HAP-1 (cell line): Measurements from ENCODE around the gene HOMER2.
"Not testable (repeated sequence)": the region's sequence is repeated elsewhere in the genome, so short reads cannot be mapped to it uniquely, and the experiment has no call there.

Experiments
- DNase-seq, 2 experiments: peaks; one replicate each; pipeline ENCODE4 v3.0.0-alpha.2; 2016 to 2020; ENCODE audit warnings: low spot score in 2 of 2
- H3K27me3 ChIP-seq: fragments of 250-450 bp; sonication (Bioruptor Pico); 2 replicates; pipeline ENCODE4 v1.5.1; 2020; ENCODE audit warnings: low read depth, mild to moderate bottlenecking, moderate library complexity
- H3K36me3 ChIP-seq: fragments of 250-450 bp; sonication (Bioruptor Pico); replicated peaks from 2 replicates; pipeline ENCODE4 v1.5.1; 2020; ENCODE audit warnings: mild to moderate bottlenecking
- H3K4me1 ChIP-seq: fragments of 250-450 bp; sonication (Bioruptor Pico); 2 replicates; pipeline ENCODE4 v1.5.1; 2020; ENCODE audit warnings: mild to moderate bottlenecking
- H3K4me3 ChIP-seq: fragments of 250-450 bp; sonication (Bioruptor Pico); 2 replicates; pipeline ENCODE4 v1.5.1; 2020; ENCODE audit warnings: mild to moderate bottlenecking, moderate library complexity
- H3K9me3 ChIP-seq: fragments of 250-450 bp; sonication (Bioruptor Pico); 2 replicates; pipeline ENCODE4 v1.5.1; 2020; ENCODE audit warnings: mild to moderate bottlenecking, moderate library complexity
- in situ Hi-C: fragments of 300-500 bp; cut with MboI; formaldehyde crosslinking; loops from 3 replicates; pipeline ENCODE4 v1.14.3; 2020; ENCODE audit warnings: low sequenced_read_pairs, inconsistent platforms, mixed read lengths

The HOMER2 gene

DNA sequence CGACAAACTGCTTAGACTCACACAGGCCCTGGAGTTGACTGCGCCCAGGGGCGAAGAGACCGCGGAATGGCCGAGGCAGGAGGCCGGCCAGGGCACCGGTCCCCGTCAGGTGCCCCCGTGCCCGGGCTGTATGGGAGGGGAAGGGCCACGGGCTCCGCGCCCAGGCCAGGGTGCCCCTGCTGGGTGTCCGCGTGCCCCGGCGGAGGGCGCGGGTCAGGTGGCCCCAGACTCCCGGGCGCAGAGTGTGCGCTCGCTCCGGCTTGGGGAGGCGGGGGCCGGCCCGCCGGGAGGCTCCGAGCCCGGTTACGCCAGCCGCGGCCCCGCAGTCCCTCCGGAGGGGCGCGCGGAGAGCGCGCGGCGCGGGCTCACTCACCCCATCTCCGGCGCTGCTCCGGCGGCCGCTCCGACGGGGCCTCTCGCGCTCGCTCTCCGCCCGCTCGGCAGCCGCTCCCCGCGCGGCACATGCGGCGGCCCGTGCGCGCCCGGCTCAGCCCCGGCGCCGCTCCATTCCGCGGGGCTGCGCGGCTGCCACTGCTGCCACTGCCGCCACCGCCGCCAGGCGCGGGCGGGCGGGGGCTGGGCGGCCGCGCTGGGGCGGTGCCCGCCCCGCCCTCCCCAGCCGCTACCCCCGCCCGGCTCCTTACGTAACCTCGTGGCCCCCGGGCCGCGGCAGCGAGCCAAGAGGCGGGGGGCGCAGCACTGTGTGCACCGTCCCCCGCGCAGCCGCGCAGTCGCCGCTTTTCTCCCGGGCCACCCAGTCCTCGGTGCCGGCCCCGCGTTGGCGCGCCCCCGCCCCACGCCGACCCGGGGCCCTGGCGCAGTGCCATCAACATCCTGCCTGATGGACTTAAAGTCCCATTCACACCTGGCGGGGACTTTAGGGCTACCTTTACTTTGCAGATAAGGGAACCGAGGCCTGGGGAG lies at the start of gene HOMER2:
HOMER2 (minus strand) TSS at position 563 of the 924 bp plus-strand sequence; CDS start at position 378, 185 bp downstream.
- Histone ChIP-seq H3K4me1 (peaks cover 19% of the 10 kb centered on the region), H3K27me3 (no peaks in the 10 kb centered on the region), H3K9me3 (no peaks in the 10 kb centered on the region), H3K4me3 (peak within 1 kb of the TSS; percentile 55), H3K36me3 (no peaks in the 10 kb centered on the region)
- peak; percentile 58 to 83 for DNase-seq
- in situ Hi-C loops: no loop called here

DNA sequence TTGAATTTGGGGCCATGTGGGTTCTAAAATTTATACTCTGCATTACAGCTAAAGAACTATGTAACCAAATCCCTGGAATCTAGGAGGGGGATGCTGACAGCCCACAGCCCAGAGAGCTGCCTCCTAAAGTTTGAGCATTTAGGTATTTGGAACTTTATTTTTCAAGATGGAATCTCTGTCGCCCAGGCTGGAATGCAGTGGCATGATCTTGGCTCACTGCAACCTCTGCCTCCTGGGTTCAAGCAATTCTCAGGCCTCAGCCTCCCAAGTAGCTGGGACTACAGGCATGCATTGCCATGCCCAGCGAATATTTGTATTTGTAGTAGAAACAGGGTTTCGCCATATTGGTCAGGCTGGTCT lies 48.1 kb upstream of the HOMER2 start:
- not testable (repeated sequence) for DNase-seq, H3K27me3 ChIP-seq, H3K9me3 ChIP-seq, H3K4me1 ChIP-seq, H3K4me3 ChIP-seq
- in situ Hi-C loops: loop anchor here (10.0 kb wide), 1 partner anchor 466 kb away; no protein-coding TSS in a partner anchor
- H3K36me3 ChIP-seq: peaks cover 16% of the 10 kb centered on the region

DNA sequence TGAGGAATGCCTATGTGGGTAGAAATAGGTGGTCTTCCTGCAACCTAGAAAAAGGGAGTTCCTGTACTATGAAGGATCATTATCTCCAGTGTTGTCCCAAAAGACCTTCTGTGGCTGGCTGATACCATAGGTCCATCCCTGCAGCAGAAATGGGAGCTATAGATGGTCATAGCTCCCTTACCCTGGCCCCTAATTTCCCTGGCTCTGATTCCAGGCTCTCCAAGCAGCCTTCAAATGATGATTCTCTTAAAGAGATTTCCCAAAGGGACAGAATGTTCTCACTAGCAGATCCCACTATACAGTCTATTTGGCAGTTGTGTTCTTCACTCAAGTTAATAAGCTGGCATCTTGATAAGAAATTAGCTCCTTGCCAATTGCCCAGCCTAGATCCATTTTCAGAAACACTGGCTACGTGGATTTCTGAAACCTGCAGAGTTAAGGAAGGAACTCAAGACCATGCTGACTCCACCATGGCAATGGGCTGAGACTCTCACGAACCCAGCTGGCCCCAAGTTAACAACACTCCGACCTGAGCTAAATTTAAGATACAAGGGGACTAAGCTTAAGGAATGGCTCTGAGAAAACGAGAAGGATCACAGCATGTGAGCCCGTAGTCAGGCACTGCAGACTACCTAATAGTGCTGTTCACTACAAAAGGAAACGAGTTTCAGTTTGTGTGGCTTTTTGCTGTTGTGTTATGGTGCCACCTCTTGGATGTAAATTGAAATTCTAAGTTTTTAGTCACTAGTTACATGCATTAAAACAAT lies 47.6 kb upstream of the HOMER2 start:
- peak; percentile 54 to 83 for DNase-seq
- in situ Hi-C loops: loop anchor here (10.0 kb wide), 1 partner anchor 465 kb away; no protein-coding TSS in a partner anchor
- Histone ChIP-seq H3K9me3 (no peaks in the 10 kb centered on the region), H3K36me3 (peaks cover 10% of the 10 kb centered on the region), H3K4me3 (no peak overlapping the region), H3K27me3 (no peaks in the 10 kb centered on the region), H3K4me1 (no peaks in the 10 kb centered on the region)

DNA sequence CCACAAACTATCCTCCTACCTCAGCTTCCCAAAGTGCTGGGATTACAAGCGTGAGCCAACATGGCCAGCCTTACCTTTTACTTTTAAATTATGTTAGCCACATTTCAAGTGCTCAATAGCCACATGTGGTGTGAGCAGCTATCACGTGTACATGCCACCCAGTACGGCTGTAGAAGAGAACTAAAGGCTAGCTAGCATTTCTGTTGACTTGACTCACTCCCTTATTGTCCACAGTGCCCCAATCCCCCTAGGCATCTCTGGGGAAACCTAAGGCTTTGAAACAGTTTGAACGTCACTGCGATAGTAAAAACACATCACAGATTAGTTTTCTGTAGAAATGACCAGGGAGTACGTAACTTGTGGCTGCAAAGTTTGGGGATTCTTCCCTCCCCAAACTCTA lies 46.9 kb upstream of the HOMER2 start:
- in situ Hi-C loops: no loop called here
- no peak for DNase-seq
- Histone ChIP-seq H3K4me1 (no peaks in the 10 kb centered on the region), H3K36me3 (peaks cover 5% of the 10 kb centered on the region), H3K27me3 (no peaks in the 10 kb centered on the region), H3K9me3 (no peaks in the 10 kb centered on the region), H3K4me3 (no peak overlapping the region)

DNA sequence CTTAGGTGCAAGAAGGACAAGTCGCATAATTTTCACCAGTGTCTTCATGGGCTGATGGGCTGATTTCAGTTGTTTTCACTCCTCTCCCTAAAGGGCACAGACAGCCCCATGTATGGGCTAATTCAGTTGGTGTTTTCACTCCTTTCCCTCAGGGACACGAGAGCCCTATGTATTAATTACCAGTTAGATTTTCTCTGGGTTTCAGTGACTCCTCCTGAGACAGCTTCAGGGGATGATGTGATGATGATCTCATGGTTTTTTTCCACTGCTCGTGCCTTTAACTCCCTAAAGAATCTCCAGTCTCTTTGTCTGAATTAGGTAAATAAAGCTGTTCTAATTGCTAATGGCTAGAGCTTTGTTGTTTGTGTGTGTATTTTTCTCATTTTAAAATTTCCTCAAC lies 43.4 kb upstream of the HOMER2 start:
- no peak for DNase-seq
- in situ Hi-C loops: no loop called here
- H3K9me3 ChIP-seq: no peaks in the 10 kb centered on the region

DNA sequence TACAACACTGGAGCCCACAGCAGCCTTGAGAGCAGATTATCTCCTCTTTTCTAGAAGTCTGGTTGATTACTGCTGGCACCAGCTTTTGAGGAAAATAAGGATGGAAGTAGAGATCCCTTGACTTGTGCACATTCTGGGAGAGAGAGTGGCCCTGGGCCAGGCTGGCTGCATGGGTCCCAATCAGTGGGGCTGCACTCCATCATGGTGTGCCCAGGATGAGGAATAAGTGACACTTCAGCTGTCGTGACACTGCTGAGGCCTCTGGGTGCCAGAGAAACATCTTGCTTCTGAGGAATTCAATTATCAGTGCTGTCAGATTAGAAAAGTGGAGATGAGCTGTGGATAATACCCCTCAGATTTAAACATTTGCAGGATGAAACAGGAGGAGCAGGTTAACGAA lies 42.6 kb upstream of the HOMER2 start:
- Histone ChIP-seq H3K9me3 (no peaks in the 10 kb centered on the region), H3K4me1 (no peaks in the 10 kb centered on the region), H3K4me3 (no peak overlapping the region), H3K36me3 (peaks cover 6% of the 10 kb centered on the region), H3K27me3 (no peaks in the 10 kb centered on the region)
- no peak for DNase-seq
- in situ Hi-C loops: no loop called here

More for the DNA sequence above, 43.4 kb upstream of the HOMER2 start:
- no peak overlapping the region for H3K4me3 ChIP-seq
- peaks cover under 1% of the 10 kb centered on the region; the same call in 1 of the 2 replicates for H3K36me3 ChIP-seq
- H3K4me1 ChIP-seq: no peaks in the 10 kb centered on the region
- H3K27me3 ChIP-seq: no peaks in the 10 kb centered on the region

DNA sequence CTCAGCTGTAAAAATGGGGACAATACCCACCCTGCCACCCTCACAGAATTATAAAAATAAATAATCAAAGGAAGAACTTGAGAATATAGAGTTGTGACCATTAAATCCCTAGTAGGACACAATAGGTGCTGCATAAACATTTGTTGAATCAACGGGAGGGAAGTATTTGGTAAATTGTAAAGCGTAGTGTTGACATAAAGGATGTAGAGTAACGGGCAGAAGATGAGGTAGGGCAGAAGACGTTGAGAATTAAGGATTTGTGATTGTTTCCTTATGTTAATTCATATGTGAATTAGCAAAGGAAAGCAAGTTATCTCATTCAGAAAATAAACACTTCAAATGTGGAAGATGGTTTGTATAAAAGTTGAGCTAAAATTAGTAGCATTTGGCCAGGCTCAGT lies 40.6 kb upstream of the HOMER2 start:
- Histone ChIP-seq H3K9me3 (no peaks in the 10 kb centered on the region), H3K4me3 (no peak overlapping the region), H3K4me1 (no peaks in the 10 kb centered on the region), H3K27me3 (no peaks in the 10 kb centered on the region), H3K36me3 (peaks cover 16% of the 10 kb centered on the region)
- in situ Hi-C loops: no loop called here
- DNase-seq: no peak

DNA sequence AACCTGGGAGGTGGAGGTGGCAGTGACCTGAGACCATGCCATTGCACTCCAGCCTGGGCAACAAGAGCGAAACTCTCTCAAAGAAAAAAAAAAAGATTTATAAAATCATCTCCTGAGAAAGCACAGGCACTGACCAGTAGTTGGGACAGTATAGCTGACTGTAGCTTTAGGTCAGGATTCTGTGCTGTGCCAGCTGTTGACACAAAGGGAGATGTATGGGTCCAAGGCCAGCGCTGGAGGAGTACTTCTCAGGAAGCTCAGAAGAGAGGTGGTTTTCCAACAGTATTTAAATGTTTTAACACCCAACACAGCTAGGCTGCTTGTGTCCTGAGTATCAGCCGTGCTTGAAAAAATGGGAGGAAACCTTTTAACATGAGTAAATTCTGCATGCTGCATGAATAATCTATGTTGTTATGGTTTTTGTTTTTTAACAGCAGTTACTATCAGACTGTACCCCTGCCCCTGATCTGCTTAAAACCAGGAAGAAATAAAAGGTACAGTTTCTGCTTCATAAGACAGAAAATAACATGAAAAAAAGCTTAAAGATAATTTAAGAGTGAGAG lies 40.0 kb upstream of the HOMER2 start:
- in situ Hi-C loops: no loop called here
- H3K4me3 ChIP-seq: no peak overlapping the region
- DNase-seq: no peak
- H3K4me1 ChIP-seq: no peaks in the 10 kb centered on the region
- H3K27me3 ChIP-seq: no peaks in the 10 kb centered on the region
- no peaks in the 10 kb centered on the region for H3K9me3 ChIP-seq
- H3K36me3 ChIP-seq: peaks cover 20% of the 10 kb centered on the region

DNA sequence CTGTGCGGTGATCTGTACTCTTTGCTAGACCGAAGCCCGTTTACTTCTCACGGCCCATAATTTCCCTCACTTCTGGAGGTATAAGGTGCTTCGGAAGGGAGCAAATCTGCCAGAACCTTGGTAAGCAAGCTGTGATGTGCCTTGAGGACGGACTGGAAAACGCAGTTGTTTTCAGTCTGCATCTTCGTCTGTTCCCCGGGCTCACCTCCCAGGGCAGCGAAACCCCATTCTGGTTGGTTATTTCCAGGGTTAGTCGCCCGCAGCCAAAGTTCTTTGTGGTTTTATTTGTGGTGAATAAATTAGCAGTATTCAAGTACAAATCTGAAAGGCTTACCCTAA lies 33.9 kb upstream of the HOMER2 start:
- peak in 1 of 2 experiments; percentile 36 for DNase-seq
- H3K4me3 ChIP-seq: peak overlapping the region; percentile 93
- H3K27me3 ChIP-seq: no peaks in the 10 kb centered on the region
- H3K36me3 ChIP-seq: peaks cover 24% of the 10 kb centered on the region
- in situ Hi-C loops: no loop called here
- no peaks in the 10 kb centered on the region for H3K9me3 ChIP-seq
- H3K4me1 ChIP-seq: peaks cover 16% of the 10 kb centered on the region

DNA sequence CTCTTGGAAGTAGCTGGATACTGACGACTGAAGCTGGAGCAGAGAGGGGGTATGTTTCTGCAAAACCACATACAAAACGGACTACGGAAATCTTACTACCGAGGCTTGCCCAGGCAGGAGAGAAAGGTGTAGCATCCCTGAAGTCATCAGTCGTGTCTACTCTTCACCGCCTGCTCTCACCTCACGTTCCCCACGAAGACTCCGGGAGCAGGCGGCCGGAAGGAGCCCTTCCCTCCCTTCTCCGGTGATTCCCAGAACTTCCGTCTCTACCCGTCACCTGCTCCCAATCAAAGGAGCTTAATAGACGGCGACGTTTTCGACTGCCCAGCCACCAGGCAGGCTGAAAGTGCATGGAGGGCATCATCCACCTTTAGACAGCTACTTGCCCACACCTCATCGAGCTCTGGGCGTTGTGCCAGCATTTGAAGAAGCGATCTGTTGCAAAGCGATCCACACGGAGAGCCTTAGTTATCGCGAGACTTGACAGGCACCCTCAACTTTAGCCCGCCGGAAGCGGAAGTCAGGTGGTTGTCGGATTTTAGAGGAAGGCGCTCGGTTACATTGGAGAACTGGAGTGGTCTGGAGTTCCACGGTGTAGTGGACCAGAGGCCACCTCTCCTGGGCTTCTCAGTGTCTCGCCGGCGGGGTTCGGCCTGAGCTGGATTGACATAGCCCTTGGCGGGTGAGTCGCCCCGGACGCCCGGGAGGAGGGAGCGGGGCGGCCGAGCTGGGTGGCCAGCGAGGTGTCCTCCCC lies 33.3 kb upstream of the HOMER2 start, which contains the start of gene RAMAC:
RAMAC (plus strand) TSS at position 523 of the 754 bp plus-strand sequence. CDS start 2,809 bp downstream, outside the sequence.
- Histone ChIP-seq H3K27me3 (no peaks in the 10 kb centered on the region), H3K4me3 (peak within 1 kb of the TSS; percentile 93), H3K9me3 (no peaks in the 10 kb centered on the region), H3K36me3 (peaks cover 23% of the 10 kb centered on the region), H3K4me1 (peaks cover 16% of the 10 kb centered on the region)
- in situ Hi-C loops: no loop called here
- DNase-seq: peak; percentile 99 to 100

DNA sequence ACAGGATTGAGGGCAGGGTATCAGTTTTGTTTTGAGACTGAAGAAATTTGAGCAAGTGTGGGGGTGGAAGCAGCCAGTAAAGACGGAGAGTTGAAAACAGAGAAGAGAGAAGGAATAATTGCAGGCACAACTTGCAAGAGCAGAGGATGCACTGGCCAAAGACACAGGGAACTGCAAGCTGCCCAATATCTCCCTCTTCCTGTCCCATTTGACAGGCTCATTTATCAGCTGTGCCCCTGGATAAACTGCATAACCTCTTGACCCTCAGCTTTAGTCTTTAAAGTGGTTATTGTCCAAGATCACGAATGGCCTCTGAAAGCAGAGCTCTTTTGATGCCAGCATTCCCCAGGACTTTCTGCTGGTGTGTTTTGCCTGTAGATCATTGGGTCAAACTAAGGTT lies 28.5 kb upstream of the HOMER2 start:
- Histone ChIP-seq H3K9me3 (no peaks in the 10 kb centered on the region), H3K4me1 (peaks cover 10% of the 10 kb centered on the region), H3K36me3 (no peaks in the 10 kb centered on the region), H3K27me3 (no peaks in the 10 kb centered on the region), H3K4me3 (no peak overlapping the region)
- in situ Hi-C loops: no loop called here
- DNase-seq: no peak

DNA sequence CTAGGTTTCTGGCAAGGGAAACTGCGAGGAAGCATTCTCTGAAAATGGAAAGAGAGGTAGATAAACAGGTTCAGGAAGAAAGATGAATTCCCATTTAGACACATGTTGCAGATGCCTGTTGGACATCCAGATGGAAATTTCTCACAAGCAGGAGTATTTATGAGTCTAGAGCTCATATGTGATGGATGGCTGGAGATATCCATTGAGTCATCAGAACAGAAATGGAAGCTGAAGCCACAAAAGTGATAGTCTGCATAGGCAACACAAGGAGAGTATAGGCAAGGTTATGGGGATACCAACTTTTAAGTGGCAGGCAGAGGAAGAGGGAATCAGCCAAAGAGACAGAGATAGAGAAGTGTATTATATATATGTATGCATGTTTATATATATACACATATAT lies 27.2 kb upstream of the HOMER2 start:
- Histone ChIP-seq H3K36me3 (no peaks in the 10 kb centered on the region), H3K4me1 (peaks cover under 1% of the 10 kb centered on the region), H3K9me3 (no peaks in the 10 kb centered on the region), H3K27me3 (no peaks in the 10 kb centered on the region), H3K4me3 (no peak overlapping the region)
- DNase-seq: no peak
- in situ Hi-C loops: no loop called here

DNA sequence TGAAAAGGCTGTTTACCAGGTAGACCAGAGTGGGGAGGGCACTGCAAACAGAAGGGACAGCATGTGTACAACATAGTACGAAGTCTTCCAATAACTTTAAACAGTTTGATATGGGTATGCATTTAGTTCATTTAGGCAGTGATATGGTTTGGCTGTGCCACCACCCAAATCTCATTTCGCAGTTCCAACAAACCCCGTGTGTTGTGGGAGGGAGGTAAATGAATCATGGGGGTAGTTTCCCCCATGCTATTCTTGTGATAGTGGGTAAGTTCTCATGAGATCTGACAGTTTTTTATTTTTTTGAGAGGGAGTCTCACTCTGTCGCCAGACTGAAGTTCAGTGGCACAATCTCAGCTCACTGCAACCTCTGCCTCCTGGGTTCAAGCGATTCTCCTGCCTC lies 25.9 kb upstream of the HOMER2 start:
- Histone ChIP-seq H3K36me3 (no peaks in the 10 kb centered on the region), H3K27me3 (no peaks in the 10 kb centered on the region), H3K4me3 (no peak overlapping the region), H3K4me1 (no peaks in the 10 kb centered on the region), H3K9me3 (no peaks in the 10 kb centered on the region)
- no peak for DNase-seq
- in situ Hi-C loops: no loop called here
